ENCODE data around the gene DOCK3.

The DOCK3 gene

GRCh38 chr3:51378065-51378464 is 703.3 kb downstream of the DOCK3 start:
- FAIRE-seq (no peak), DNase-seq (ENCODE audit: insufficient read length) (no peak)
- TF ChIP-seq TAF1 (IDR thresholded peaks at IDR 0.05; ENCODE audit: borderline replicate concordance, low read depth, low read length) = no peak
- TF ChIP-seq POLR2AphosphoS5 (IDR thresholded peaks at IDR 0.05; ENCODE audit: low read depth, low read length) = no peak
- TF ChIP-seq POLR2A (IDR thresholded peaks at IDR 0.05; ENCODE audit: low read depth, low read length) = no peak

GRCh38 chr3:51378726-51379125 is 704.0 kb downstream of the DOCK3 start:
- FAIRE-seq = no peak
- no peak for TF ChIP-seq TAF1 (IDR thresholded peaks at IDR 0.05; ENCODE audit: borderline replicate concordance, low read depth, low read length)
- TF ChIP-seq POLR2A (IDR thresholded peaks at IDR 0.05; ENCODE audit: low read depth, low read length) = no peak
- no peak for TF ChIP-seq POLR2AphosphoS5 (IDR thresholded peaks at IDR 0.05; ENCODE audit: low read depth, low read length)
- DNase-seq (ENCODE audit: insufficient read length) = no peak

GRCh38 chr3:51379301-51379700 is 704.6 kb downstream of the DOCK3 start:
- FAIRE-seq (no peak), DNase-seq (ENCODE audit: insufficient read length) (no peak)
- TF ChIP-seq TAF1 (IDR thresholded peaks at IDR 0.05; ENCODE audit: borderline replicate concordance, low read depth, low read length) = no peak
- TF ChIP-seq POLR2A (IDR thresholded peaks at IDR 0.05; ENCODE audit: low read depth, low read length) = no peak
- TF ChIP-seq POLR2AphosphoS5 (IDR thresholded peaks at IDR 0.05; ENCODE audit: low read depth, low read length) = no peak

GRCh38 chr3:51379746-51380455 is 705.2 kb downstream of the DOCK3 start:
- DNase-seq (ENCODE audit: insufficient read length) (no peak), FAIRE-seq (no peak)

GRCh38 chr3:51380601-51381332 is 706.0 kb downstream of the DOCK3 start:
- no peak for DNase-seq (ENCODE audit: insufficient read length)
- no peak for FAIRE-seq
- TF ChIP-seq POLR2AphosphoS5 (IDR thresholded peaks at IDR 0.05; ENCODE audit: low read depth, low read length) = no peak
- no peak for TF ChIP-seq POLR2A (IDR thresholded peaks at IDR 0.05; ENCODE audit: low read depth, low read length)
- TF ChIP-seq TAF1 (IDR thresholded peaks at IDR 0.05; ENCODE audit: borderline replicate concordance, low read depth, low read length) = no peak

More at GRCh38 chr3:51379746-51380455, 705.2 kb downstream of the DOCK3 start:
- TF ChIP-seq POLR2AphosphoS5 (IDR thresholded peaks at IDR 0.05; ENCODE audit: low read depth, low read length) = no peak
- TF ChIP-seq POLR2A (IDR thresholded peaks at IDR 0.05; ENCODE audit: low read depth, low read length) = no peak
- TF ChIP-seq TAF1 (IDR thresholded peaks at IDR 0.05; ENCODE audit: borderline replicate concordance, low read depth, low read length) = no peak

GRCh38 chr3:51381333-51381705 is 706.6 kb downstream of the DOCK3 start:
- no peak for TF ChIP-seq POLR2AphosphoS5 (IDR thresholded peaks at IDR 0.05; ENCODE audit: low read depth, low read length)
- TF ChIP-seq POLR2A (IDR thresholded peaks at IDR 0.05; ENCODE audit: low read depth, low read length) = no peak
- no peak for TF ChIP-seq TAF1 (IDR thresholded peaks at IDR 0.05; ENCODE audit: borderline replicate concordance, low read depth, low read length)
- FAIRE-seq (no peak), DNase-seq (ENCODE audit: insufficient read length) (no peak)

- FAIRE-seq (no peak), DNase-seq (ENCODE audit: insufficient read length) (no peak)
- TF ChIP-seq TAF1 (IDR thresholded peaks at IDR 0.05; ENCODE audit: borderline replicate concordance, low read depth, low read length) = no peak
- TF ChIP-seq POLR2A (IDR thresholded peaks at IDR 0.05; ENCODE audit: low read depth, low read length) = no peak
- no peak for TF ChIP-seq POLR2AphosphoS5 (IDR thresholded peaks at IDR 0.05; ENCODE audit: low read depth, low read length)
Measured at GRCh38 chr3:51382076-51382745, 707.5 kb downstream of the DOCK3 start.

GRCh38 chr3:51382947-51383578 is 708.3 kb downstream of the DOCK3 start:
- TF ChIP-seq POLR2AphosphoS5 (IDR thresholded peaks at IDR 0.05; ENCODE audit: low read depth, low read length) (no peak), TAF1 (IDR thresholded peaks at IDR 0.05; ENCODE audit: borderline replicate concordance, low read depth, low read length) (no peak), POLR2A (IDR thresholded peaks at IDR 0.05; ENCODE audit: low read depth, low read length) (no peak)
- no peak for FAIRE-seq
- DNase-seq (ENCODE audit: insufficient read length) = no peak

- FAIRE-seq (peak; percentile 70), DNase-seq (ENCODE audit: insufficient read length) (peak; percentile 47)
- TF ChIP-seq POLR2A (IDR thresholded peaks at IDR 0.05; ENCODE audit: low read depth, low read length) = no peak; the same call in 1 of the 2 replicates
- TF ChIP-seq POLR2AphosphoS5 (IDR thresholded peaks at IDR 0.05; ENCODE audit: low read depth, low read length) = no peak
- TF ChIP-seq TAF1 (IDR thresholded peaks at IDR 0.05; ENCODE audit: borderline replicate concordance, low read depth, low read length) = no peak
Measured at GRCh38 chr3:51384055-51384725, 709.5 kb downstream of the DOCK3 start.

- peak; percentile 100 for FAIRE-seq
- TF ChIP-seq TAF1 (IDR thresholded peaks at IDR 0.05; ENCODE audit: borderline replicate concordance, low read depth, low read length) (peak; percentile 91), POLR2A (IDR thresholded peaks at IDR 0.05; ENCODE audit: low read depth, low read length) (peak; percentile 94), POLR2AphosphoS5 (IDR thresholded peaks at IDR 0.05; ENCODE audit: low read depth, low read length) (peak; percentile 92)
- DNase-seq (ENCODE audit: insufficient read length) = peak; percentile 100
Measured at GRCh38 chr3:51384726-51385473, 710.2 kb downstream of the DOCK3 start, which contains the start of gene MANF. Gene MANF, plus strand, starts transcription at chr3:51385291. Its CDS starts 52 bp downstream, at chr3:51385343.
